Liver (tissue), 9 donors: ENCODE measurements around the gene BMP7. TPM values are rescaled to one million over a fixed set of nuclear protein-coding genes. Genes with fewer than 3 reads are reported as not detected.

Experiments
- DNase-seq: peaks from one replicate; pipeline ENCODE4 v3.0.0-alpha.2; 2017; ENCODE audit warnings: low spot score
- H3K27ac ChIP-seq, 2 donors: one replicate each; pipeline ENCODE4 v1.7.0; 2013; ENCODE audit warnings: inconsistent platforms in 2 of 2, low read length in 2 of 2, control low read depth in 1 of 2, low read depth in 1 of 2, mild to moderate bottlenecking in 1 of 2
- H3K27me3 ChIP-seq, 4 donors: one replicate each; pipeline versions ENCODE4 v1.6.1 to v1.7.0; 2013; ENCODE audit warnings: low read length in 3 of 4, inconsistent platforms in 1 of 4, mild to moderate bottlenecking in 1 of 4, moderate library complexity in 1 of 4; ENCODE audit not compliant: control insufficient read depth in 4 of 4, insufficient read depth in 4 of 4
- H3K36me3 ChIP-seq, 4 donors: one replicate each; pipeline versions ENCODE4 v1.6.1 to v1.7.0; 2013; ENCODE audit warnings: low read length in 3 of 4, mild to moderate bottlenecking in 3 of 4, low read depth in 1 of 4, moderate library complexity in 1 of 4; ENCODE audit not compliant: control insufficient read depth in 4 of 4, insufficient read depth in 3 of 4
- H3K4me1 ChIP-seq, 4 donors: one replicate each; pipeline versions ENCODE4 v1.6.1 to v1.7.0; 2013; ENCODE audit warnings: low read length in 3 of 4, mild to moderate bottlenecking in 3 of 4, moderate library complexity in 1 of 4; ENCODE audit not compliant: control insufficient read depth in 4 of 4, insufficient read depth in 4 of 4
- H3K4me3 ChIP-seq, 3 donors: one replicate each; pipeline versions ENCODE4 v1.6.1 to v1.7.0; 2013; ENCODE audit warnings: low read length in 3 of 3, control low read depth in 1 of 3, low read depth in 1 of 3, mild to moderate bottlenecking in 1 of 3
- H3K9ac ChIP-seq, 2 donors: one replicate each; pipeline ENCODE4 v1.7.0; 2013; ENCODE audit warnings: low read length in 2 of 2, mild to moderate bottlenecking in 2 of 2, moderate library complexity in 2 of 2, control low read depth in 1 of 2, low read depth in 1 of 2
- H3K9me3 ChIP-seq, 4 donors: one replicate each; pipeline versions ENCODE4 v1.6.1 to v1.7.0; 2013; ENCODE audit warnings: low read length in 3 of 4; ENCODE audit not compliant: control insufficient read depth in 4 of 4
- EGR1 ChIP-seq, 2 donors: IDR thresholded peaks; 2 replicates each; pipeline ENCODE4 v1.6.1; 2016 to 2018; ENCODE audit warnings: antibody characterized with exemption in 2 of 2, low read depth in 2 of 2
- FOXA1 ChIP-seq: IDR thresholded peaks from 2 replicates; pipeline ENCODE4 v1.6.1; 2016; ENCODE audit warnings: antibody characterized with exemption
- FOXA2 ChIP-seq: IDR thresholded peaks from 2 replicates; pipeline ENCODE4 v1.6.1; 2016; ENCODE audit warnings: antibody characterized with exemption
- GABPA ChIP-seq, 2 donors: IDR thresholded peaks in 1 of 2; conservative IDR thresholded peaks in 1 of 2; 2 replicates each; pipeline ENCODE4 v1.6.1; 2016; ENCODE audit warnings: antibody characterized with exemption in 2 of 2, mild to moderate bottlenecking in 1 of 2, moderate library complexity in 1 of 2
- HNF4A ChIP-seq, 2 donors: conservative IDR thresholded peaks; 2 replicates each; pipeline ENCODE4 v1.6.1; 2016; ENCODE audit warnings: antibody characterized with exemption in 2 of 2, mild to moderate bottlenecking in 2 of 2
- HNF4G ChIP-seq: IDR thresholded peaks from 2 replicates; pipeline ENCODE4 v1.6.1; 2016; ENCODE audit warnings: antibody characterized with exemption
- JUND ChIP-seq, 2 donors: IDR thresholded peaks; 2 replicates each; pipeline ENCODE4 v1.6.1; 2016; ENCODE audit warnings: antibody characterized with exemption in 2 of 2
- NR2F2 ChIP-seq: IDR thresholded peaks from 2 replicates; pipeline ENCODE4 v1.6.1; 2016; ENCODE audit warnings: antibody characterized with exemption
- RAD21 ChIP-seq, 2 donors: IDR thresholded peaks; 2 replicates each; pipeline ENCODE4 v1.6.1; 2016; ENCODE audit warnings: antibody characterized with exemption in 2 of 2, mild to moderate bottlenecking in 2 of 2
- RXRA ChIP-seq, 2 donors: IDR thresholded peaks; 2 replicates each; pipeline ENCODE4 v1.6.1; 2017 to 2018; ENCODE audit warnings: antibody characterized with exemption in 2 of 2, mild to moderate bottlenecking in 1 of 2
- SP1 ChIP-seq: IDR thresholded peaks from 2 replicates; pipeline ENCODE4 v1.6.1; 2018; ENCODE audit warnings: antibody characterized with exemption, mild to moderate bottlenecking
- TAF1 ChIP-seq: conservative IDR thresholded peaks from 2 replicates; pipeline ENCODE4 v1.6.1; 2016; ENCODE audit warnings: antibody characterized with exemption, mild to moderate bottlenecking
- YY1 ChIP-seq: IDR thresholded peaks from 2 replicates; pipeline ENCODE4 v1.6.1; 2016; ENCODE audit warnings: antibody characterized with exemption, mild to moderate bottlenecking
- WGBS: extraction: QIAGEN DNeasy Blood & Tissue Kit; methylation state at CpG from one replicate; pipeline ENCODE4 v1.1.7; 2013; 5-methylcytosine and 5-hydroxymethylcytosine counted together
- polyA plus RNA-seq, 2 donors: library from polyadenylated mRNA; stranded (reverse) in 1 of 2; unstranded in 1 of 2; fragments of 200-250 nt in 1 of 2; fragments of >200 nt in 1 of 2; fragmentation: Nextera tagmentation in 1 of 2; extraction: Ambion mirVana in 1 of 2; gene quantifications; one replicate each; pipeline versions ENCODE4 v1.2.1 to v1.2.3, GENCODE V29; 2013 to 2015
- total RNA-seq, 2 donors: library from RNA; depleted of rRNA; stranded (reverse); fragments of >200 nt; gene quantifications; one replicate each; pipeline ENCODE4 v1.2.3, GENCODE V29; 2014
- TF ChIP-seq, protein P1 (sequence below): IDR thresholded peaks from 2 replicates; pipeline ENCODE4 v1.6.1; 2016; ENCODE audit warnings: antibody characterized with exemption, mild to moderate bottlenecking
- TF ChIP-seq, protein P2 (sequence below): IDR thresholded peaks from 2 replicates; pipeline ENCODE4 v1.6.1; 2016; ENCODE audit warnings: antibody characterized with exemption
- TF ChIP-seq, protein P3 (sequence below): fragments of 150-350 bp; IDR thresholded peaks from 2 replicates; pipeline ENCODE4 v1.5.1; 2017; ENCODE audit warnings: improper control_type of control experiment, low read depth, low read length; ENCODE audit not compliant: missing input control
- TF ChIP-seq, protein P4 (sequence below): IDR thresholded peaks from 2 replicates; pipeline ENCODE4 v1.6.1; 2016; ENCODE audit warnings: antibody characterized with exemption
- TF ChIP-seq, protein P5 (sequence below): IDR thresholded peaks from 2 replicates; pipeline ENCODE4 v1.6.1; 2016; ENCODE audit warnings: antibody characterized with exemption
- donor health status: healthy.
- donor health status: healthy.
- donor health status: healthy.
- donor health status: healthy.
- donor health status: healthy.

The BMP7 gene
- total and polyA plus RNA-seq, 4 donors = not detected

DNA sequence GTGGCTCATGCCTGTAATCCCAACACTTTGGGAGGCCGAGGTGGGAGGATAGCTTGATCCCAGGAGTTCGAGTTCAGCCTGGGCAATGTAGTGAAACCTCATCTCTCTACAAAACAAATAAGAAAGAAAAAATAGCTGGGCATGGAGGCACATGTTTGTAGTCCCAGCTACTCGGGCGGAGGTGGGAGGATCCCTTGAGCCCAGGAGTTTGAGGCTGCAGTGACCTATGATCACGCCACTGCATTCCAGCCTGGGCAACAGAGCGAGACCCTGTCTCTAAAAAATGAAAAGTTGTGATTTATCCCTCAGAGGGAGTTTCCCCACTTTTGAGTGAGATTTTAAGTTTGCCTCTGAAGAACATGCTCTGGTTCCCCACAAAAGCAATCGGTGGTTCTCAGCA is 17.4 kb upstream of the BMP7 start:
- TF ChIP-seq SP1 = no peak
- TF ChIP-seq RXRA (IDR thresholded peaks at IDR 0.05) = no peak
- TF ChIP-seq JUND (IDR thresholded peaks at IDR 0.05) = no peak
- no peak overlapping the region for H3K27ac ChIP-seq
- H3K4me1 ChIP-seq = no peaks in the 10 kb centered on the region
- H3K9me3 ChIP-seq = no peaks in the 10 kb centered on the region
- 74% methylated on average over 7 of the region's 7 CpGs for WGBS
- no peak for DNase-seq
- no peaks in the 10 kb centered on the region for H3K36me3 ChIP-seq
- H3K27me3 ChIP-seq = peaks cover 0 to 15% (median 6%) of the 10 kb centered on the region in 4 donors
- H3K9ac ChIP-seq = no peak overlapping the region
- H3K4me3 ChIP-seq = no peak overlapping the region

DNA sequence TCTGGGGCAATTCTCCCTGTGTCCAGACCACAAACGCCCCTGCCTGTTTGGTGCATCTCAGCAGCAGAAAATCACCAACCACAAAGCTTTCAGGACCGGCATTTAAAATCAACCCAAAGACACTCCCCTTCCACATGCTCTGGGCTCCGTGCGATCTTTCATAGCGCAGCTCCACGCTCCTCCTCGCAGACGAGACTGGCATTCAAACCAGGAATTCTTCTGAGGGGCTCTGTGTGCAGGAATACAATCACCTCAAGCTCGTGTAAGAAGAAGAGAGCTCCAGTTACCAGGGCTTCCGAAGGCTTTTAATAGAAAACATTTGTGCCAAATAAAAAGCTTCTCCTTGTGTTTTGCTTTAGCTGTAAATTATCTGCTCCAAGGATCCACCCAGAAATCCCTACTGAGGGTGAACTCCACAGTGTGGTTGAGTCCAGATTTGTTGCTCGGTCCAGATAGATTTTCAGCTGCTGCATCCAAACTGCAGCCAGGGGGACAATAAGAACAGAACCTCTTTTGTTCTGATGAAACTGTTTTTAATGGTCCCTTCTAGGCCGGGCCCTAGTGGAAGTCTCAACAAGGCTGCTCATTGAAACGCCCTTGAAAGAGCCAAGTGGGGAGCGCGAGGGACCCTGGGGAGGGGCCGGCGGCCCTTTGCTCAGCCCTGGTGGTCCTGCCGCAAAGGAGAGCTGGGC is 16.4 kb upstream of the BMP7 start:
- Histone ChIP-seq H3K36me3 (no peaks in the 10 kb centered on the region), H3K4me1 (no peaks in the 10 kb centered on the region), H3K9ac (no peak overlapping the region), H3K27me3 (peaks cover 0 to 15% (median 6%) of the 10 kb centered on the region in 4 donors), H3K9me3 (no peaks in the 10 kb centered on the region), H3K4me3 (no peak overlapping the region), H3K27ac (no peak overlapping the region)
- TF ChIP-seq JUND (IDR thresholded peaks at IDR 0.05) (no peak), FOXA2 (no peak), SP1 (no peak), HNF4G (no peak), GABPA (IDR thresholded peaks at IDR 0.05 in 1 of 2, conservative IDR thresholded peaks at IDR 0.05 in 1 of 2) (no peak), HNF4A (conservative IDR thresholded peaks at IDR 0.05) (no peak), NR2F2 (no peak), RXRA (IDR thresholded peaks at IDR 0.05) (no peak), TAF1 (no peak), EGR1 (IDR thresholded peaks at IDR 0.05; ENCODE audit: low read depth in 2 of 2) (no peak), RAD21 (IDR thresholded peaks at IDR 0.05) (no peak), FOXA1 (no peak), YY1 (no peak)
- TF ChIP-seq, protein P1, sequence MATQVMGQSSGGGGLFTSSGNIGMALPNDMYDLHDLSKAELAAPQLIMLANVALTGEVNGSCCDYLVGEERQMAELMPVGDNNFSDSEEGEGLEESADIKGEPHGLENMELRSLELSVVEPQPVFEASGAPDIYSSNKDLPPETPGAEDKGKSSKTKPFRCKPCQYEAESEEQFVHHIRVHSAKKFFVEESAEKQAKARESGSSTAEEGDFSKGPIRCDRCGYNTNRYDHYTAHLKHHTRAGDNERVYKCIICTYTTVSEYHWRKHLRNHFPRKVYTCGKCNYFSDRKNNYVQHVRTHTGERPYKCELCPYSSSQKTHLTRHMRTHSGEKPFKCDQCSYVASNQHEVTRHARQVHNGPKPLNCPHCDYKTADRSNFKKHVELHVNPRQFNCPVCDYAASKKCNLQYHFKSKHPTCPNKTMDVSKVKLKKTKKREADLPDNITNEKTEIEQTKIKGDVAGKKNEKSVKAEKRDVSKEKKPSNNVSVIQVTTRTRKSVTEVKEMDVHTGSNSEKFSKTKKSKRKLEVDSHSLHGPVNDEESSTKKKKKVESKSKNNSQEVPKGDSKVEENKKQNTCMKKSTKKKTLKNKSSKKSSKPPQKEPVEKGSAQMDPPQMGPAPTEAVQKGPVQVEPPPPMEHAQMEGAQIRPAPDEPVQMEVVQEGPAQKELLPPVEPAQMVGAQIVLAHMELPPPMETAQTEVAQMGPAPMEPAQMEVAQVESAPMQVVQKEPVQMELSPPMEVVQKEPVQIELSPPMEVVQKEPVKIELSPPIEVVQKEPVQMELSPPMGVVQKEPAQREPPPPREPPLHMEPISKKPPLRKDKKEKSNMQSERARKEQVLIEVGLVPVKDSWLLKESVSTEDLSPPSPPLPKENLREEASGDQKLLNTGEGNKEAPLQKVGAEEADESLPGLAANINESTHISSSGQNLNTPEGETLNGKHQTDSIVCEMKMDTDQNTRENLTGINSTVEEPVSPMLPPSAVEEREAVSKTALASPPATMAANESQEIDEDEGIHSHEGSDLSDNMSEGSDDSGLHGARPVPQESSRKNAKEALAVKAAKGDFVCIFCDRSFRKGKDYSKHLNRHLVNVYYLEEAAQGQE = no peak
- TF ChIP-seq, protein P2, sequence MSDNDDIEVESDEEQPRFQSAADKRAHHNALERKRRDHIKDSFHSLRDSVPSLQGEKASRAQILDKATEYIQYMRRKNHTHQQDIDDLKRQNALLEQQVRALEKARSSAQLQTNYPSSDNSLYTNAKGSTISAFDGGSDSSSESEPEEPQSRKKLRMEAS = no peak
- TF ChIP-seq, protein P3, sequence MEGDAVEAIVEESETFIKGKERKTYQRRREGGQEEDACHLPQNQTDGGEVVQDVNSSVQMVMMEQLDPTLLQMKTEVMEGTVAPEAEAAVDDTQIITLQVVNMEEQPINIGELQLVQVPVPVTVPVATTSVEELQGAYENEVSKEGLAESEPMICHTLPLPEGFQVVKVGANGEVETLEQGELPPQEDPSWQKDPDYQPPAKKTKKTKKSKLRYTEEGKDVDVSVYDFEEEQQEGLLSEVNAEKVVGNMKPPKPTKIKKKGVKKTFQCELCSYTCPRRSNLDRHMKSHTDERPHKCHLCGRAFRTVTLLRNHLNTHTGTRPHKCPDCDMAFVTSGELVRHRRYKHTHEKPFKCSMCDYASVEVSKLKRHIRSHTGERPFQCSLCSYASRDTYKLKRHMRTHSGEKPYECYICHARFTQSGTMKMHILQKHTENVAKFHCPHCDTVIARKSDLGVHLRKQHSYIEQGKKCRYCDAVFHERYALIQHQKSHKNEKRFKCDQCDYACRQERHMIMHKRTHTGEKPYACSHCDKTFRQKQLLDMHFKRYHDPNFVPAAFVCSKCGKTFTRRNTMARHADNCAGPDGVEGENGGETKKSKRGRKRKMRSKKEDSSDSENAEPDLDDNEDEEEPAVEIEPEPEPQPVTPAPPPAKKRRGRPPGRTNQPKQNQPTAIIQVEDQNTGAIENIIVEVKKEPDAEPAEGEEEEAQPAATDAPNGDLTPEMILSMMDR = no peak
- TF ChIP-seq, protein P4, sequence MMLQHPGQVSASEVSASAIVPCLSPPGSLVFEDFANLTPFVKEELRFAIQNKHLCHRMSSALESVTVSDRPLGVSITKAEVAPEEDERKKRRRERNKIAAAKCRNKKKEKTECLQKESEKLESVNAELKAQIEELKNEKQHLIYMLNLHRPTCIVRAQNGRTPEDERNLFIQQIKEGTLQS = no peak
- TF ChIP-seq, protein P5, sequence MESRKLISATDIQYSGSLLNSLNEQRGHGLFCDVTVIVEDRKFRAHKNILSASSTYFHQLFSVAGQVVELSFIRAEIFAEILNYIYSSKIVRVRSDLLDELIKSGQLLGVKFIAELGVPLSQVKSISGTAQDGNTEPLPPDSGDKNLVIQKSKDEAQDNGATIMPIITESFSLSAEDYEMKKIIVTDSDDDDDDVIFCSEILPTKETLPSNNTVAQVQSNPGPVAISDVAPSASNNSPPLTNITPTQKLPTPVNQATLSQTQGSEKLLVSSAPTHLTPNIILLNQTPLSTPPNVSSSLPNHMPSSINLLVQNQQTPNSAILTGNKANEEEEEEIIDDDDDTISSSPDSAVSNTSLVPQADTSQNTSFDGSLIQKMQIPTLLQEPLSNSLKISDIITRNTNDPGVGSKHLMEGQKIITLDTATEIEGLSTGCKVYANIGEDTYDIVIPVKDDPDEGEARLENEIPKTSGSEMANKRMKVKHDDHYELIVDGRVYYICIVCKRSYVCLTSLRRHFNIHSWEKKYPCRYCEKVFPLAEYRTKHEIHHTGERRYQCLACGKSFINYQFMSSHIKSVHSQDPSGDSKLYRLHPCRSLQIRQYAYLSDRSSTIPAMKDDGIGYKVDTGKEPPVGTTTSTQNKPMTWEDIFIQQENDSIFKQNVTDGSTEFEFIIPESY = no peak
- DNase-seq = no peak
- WGBS = 49% methylated on average over 18 of the region's 18 CpGs
